Lung (tissue), 12 donors: Measurements from ENCODE around the gene SSH3. TPM values are rescaled to one million over a fixed set of nuclear protein-coding genes. Genes with fewer than 3 reads are reported as not detected.

Experiments
- ATAC-seq: fragments of 200-7000 bp; cut with Tn5 transposase; one replicate; pipeline ENCODE4 v1.9.1; 2020; ENCODE audit warnings: moderate number of reproducible peaks; ENCODE audit not compliant: insufficient read depth, low FRiP score
- DNase-seq, 3 donors: peaks; one replicate each; pipeline ENCODE4 v3.0.0-alpha.2; 2013 to 2017
- H3K27ac ChIP-seq, 2 donors: one replicate each; pipeline ENCODE4 v1.5.1; 2013; ENCODE audit warnings: mild to moderate bottlenecking in 2 of 2, moderate library complexity in 2 of 2, control low read depth in 1 of 2, inconsistent platforms in 1 of 2, low read depth in 1 of 2, low read length in 1 of 2
- H3K27me3 ChIP-seq, 3 donors: one replicate each; pipeline ENCODE4 v1.5.1; 2013; ENCODE audit warnings: low read length in 2 of 3; ENCODE audit not compliant: control insufficient read depth in 3 of 3, insufficient read depth in 3 of 3
- H3K36me3 ChIP-seq, 4 donors: one replicate each; pipeline ENCODE4 v1.5.1; 2013; ENCODE audit warnings: low read length in 4 of 4, mild to moderate bottlenecking in 1 of 4, moderate library complexity in 1 of 4; ENCODE audit not compliant: control insufficient read depth in 4 of 4, insufficient read depth in 4 of 4
- H3K4me1 ChIP-seq, 5 donors: one replicate each; pipeline ENCODE4 v1.5.1; 2013; ENCODE audit warnings: low read length in 5 of 5, mild to moderate bottlenecking in 2 of 5, moderate library complexity in 1 of 5; ENCODE audit not compliant: control insufficient read depth in 5 of 5, insufficient read depth in 5 of 5
- H3K4me3 ChIP-seq: one replicate; pipeline ENCODE4 v1.5.1; 2013; ENCODE audit warnings: mild to moderate bottlenecking, control low read depth, moderate library complexity
- H3K9ac ChIP-seq, 2 donors: one replicate each; pipeline ENCODE4 v1.5.1; 2013; ENCODE audit warnings: low read length in 2 of 2, control low read depth in 1 of 2; ENCODE audit not compliant: insufficient read depth in 1 of 2
- H3K9me3 ChIP-seq, 4 donors: one replicate each; pipeline ENCODE4 v1.5.1; 2013; ENCODE audit warnings: low read length in 3 of 4, mild to moderate bottlenecking in 1 of 4, moderate library complexity in 1 of 4; ENCODE audit not compliant: control insufficient read depth in 4 of 4, insufficient read depth in 3 of 4
- CTCF ChIP-seq: IDR thresholded peaks from 2 replicates; pipeline ENCODE4 v1.5.1; 2012; ENCODE audit warnings: mild to moderate bottlenecking; ENCODE audit errors: control extremely low read depth, extremely low read depth
- WGBS, 2 donors: extraction: QIAGEN DNeasy Blood & Tissue Kit; methylation state at CpG; one replicate each; pipeline ENCODE4 v1.1.7; 2013; 5-methylcytosine and 5-hydroxymethylcytosine counted together
- polyA plus RNA-seq, 2 donors: library from polyadenylated mRNA; stranded (reverse); fragments of 200-250 nt; gene quantifications; one replicate each; pipeline ENCODE4 v1.2.1, GENCODE V29; 2013
- total RNA-seq, 2 donors: library from RNA; depleted of rRNA in 1 of 2; stranded (reverse); fragments of >200 nt in 1 of 2; gene quantifications; one replicate each; pipeline ENCODE4 v1.2.1, GENCODE V29; 2014 to 2021
- donor health status: control.
- donor health status: control.
- donor health status: Bipolar disorder and iron deficiency.
- donor health status: healthy.
- donor health status: DM: yes; HTN: yes; CAD: no.

SSH3 gene
- total and polyA plus RNA-seq, 4 donors: 19.0 to 42.7 (median 27.2) TPM

- no peak for TF ChIP-seq CTCF
- Histone ChIP-seq H3K4me3 (no peak overlapping the region), H3K27me3 (no peaks in the 10 kb centered on the region), H3K9ac (no peak overlapping the region), H3K36me3 (peaks cover 0 to 6% (median 0%) of the 10 kb centered on the region in 4 donors), H3K4me1 (peaks cover 0 to 24% (median 13%) of the 10 kb centered on the region in 5 donors), H3K9me3 (no peaks in the 10 kb centered on the region), H3K27ac (no peak overlapping the region)
- 91 to 95% methylated on average over 4 of the region's 4 CpGs for WGBS, 2 donors
- DNase-seq: no peak
- no peak for ATAC-seq
These were observed 46.7 kb downstream of the SSH3 start for GRCh38 chr11:67349928-67350465.

- H3K4me3 ChIP-seq: no peak overlapping the region
- DNase-seq (peak; percentile 70 to 87 (median 80)), ATAC-seq (peak; percentile 25)
- WGBS, 2 donors: 53 to 55% methylated on average over 11 of the region's 11 CpGs
- H3K36me3 ChIP-seq: peaks cover 0 to 6% (median 0%) of the 10 kb centered on the region in 4 donors
- peak; percentile 92 for TF ChIP-seq CTCF
- H3K4me1 ChIP-seq: peaks cover 0 to 27% (median 12%) of the 10 kb centered on the region in 5 donors
- peak overlapping the region in 1 of 2 donors; percentile 52 for H3K27ac ChIP-seq
- H3K9ac ChIP-seq: no peak overlapping the region
- no peaks in the 10 kb centered on the region for H3K27me3 ChIP-seq
- no peaks in the 10 kb centered on the region for H3K9me3 ChIP-seq
These were observed 48.1 kb downstream of the SSH3 start for GRCh38 chr11:67351275-67352005.

- no peak for DNase-seq
- H3K4me1 ChIP-seq: peaks cover 0 to 37% (median 15%) of the 10 kb centered on the region in 5 donors
These were observed 49.4 kb downstream of the SSH3 start for GRCh38 chr11:67352546-67353316.

More at GRCh38 chr11:67352546-67353316, 49.4 kb downstream of the SSH3 start:
- H3K9me3 ChIP-seq: no peaks in the 10 kb centered on the region
- peak overlapping the region; percentile 50 to 65 for H3K9ac ChIP-seq
- no peak for TF ChIP-seq CTCF
- ATAC-seq: peak; percentile 2
- peak overlapping the region; percentile 97 to 100 for H3K27ac ChIP-seq
- peaks cover 0 to 5% (median 0%) of the 10 kb centered on the region in 4 donors for H3K36me3 ChIP-seq
- H3K27me3 ChIP-seq: no peaks in the 10 kb centered on the region
- 10 to 21% methylated on average over 22 to 25 of the region's 25 CpGs for WGBS, 2 donors
- peak overlapping the region; percentile 71 for H3K4me3 ChIP-seq
